Measurements from ENCODE around the gene HRH1.

Gene HRH1

GRCh38 chr3:11195721-11196332, 41.5 kb downstream of the HRH1 start:
- Histone ChIP-seq H3K4me3 (ENCODE audit: low read depth, low read length) (no peak overlapping the region), H3K9ac (no peak overlapping the region), H3K9me3 (ENCODE audit: control insufficient read depth, low read length) (no peaks in the 10 kb centered on the region), H3K4me1 (no peaks in the 10 kb centered on the region), H2AFZ (no peak overlapping the region), H3K27ac (no peak overlapping the region), H3K79me2 (no peaks in the 10 kb centered on the region), H3K27me3 (ENCODE audit: control insufficient read depth, insufficient read depth, low read length) (no peaks in the 10 kb centered on the region), H3K36me3 (ENCODE audit: control insufficient read depth, insufficient read depth, low read length) (no peaks in the 10 kb centered on the region), H3K4me2 (ENCODE audit: low read length) (no peak overlapping the region)
- TF ChIP-seq, protein P1, sequence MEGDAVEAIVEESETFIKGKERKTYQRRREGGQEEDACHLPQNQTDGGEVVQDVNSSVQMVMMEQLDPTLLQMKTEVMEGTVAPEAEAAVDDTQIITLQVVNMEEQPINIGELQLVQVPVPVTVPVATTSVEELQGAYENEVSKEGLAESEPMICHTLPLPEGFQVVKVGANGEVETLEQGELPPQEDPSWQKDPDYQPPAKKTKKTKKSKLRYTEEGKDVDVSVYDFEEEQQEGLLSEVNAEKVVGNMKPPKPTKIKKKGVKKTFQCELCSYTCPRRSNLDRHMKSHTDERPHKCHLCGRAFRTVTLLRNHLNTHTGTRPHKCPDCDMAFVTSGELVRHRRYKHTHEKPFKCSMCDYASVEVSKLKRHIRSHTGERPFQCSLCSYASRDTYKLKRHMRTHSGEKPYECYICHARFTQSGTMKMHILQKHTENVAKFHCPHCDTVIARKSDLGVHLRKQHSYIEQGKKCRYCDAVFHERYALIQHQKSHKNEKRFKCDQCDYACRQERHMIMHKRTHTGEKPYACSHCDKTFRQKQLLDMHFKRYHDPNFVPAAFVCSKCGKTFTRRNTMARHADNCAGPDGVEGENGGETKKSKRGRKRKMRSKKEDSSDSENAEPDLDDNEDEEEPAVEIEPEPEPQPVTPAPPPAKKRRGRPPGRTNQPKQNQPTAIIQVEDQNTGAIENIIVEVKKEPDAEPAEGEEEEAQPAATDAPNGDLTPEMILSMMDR (IDR thresholded peaks at IDR 0.05) = no peak

DNA sequence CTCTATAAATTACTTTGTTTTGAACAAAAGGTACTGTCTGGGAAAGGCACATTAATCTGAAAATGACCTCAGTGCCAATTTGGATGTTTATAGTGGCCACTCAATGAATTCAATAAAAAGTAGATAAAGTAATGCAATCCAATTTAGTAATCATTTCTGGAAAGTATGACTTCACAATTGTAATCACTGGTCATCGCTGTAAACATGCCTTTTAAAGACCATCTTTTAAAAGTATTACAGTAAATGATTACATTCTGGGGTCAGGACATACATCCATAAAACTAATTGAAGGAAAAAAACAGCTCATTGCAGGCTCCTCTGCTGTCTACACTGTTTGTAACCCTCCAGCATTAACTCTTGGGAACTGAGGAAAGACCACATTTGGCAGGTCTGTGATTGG, 43.2 kb downstream of the HRH1 start:
- Histone ChIP-seq H3K4me1 (no peaks in the 10 kb centered on the region), H3K36me3 (ENCODE audit: control insufficient read depth, insufficient read depth, low read length) (no peaks in the 10 kb centered on the region), H3K9ac (no peak overlapping the region), H3K27ac (no peak overlapping the region), H3K4me2 (ENCODE audit: low read length) (no peak overlapping the region), H2AFZ (no peak overlapping the region), H3K27me3 (ENCODE audit: control insufficient read depth, insufficient read depth, low read length) (no peaks in the 10 kb centered on the region), H3K4me3 (ENCODE audit: low read depth, low read length) (no peak overlapping the region), H3K9me3 (ENCODE audit: control insufficient read depth, low read length) (no peaks in the 10 kb centered on the region), H3K79me2 (no peaks in the 10 kb centered on the region)
- TF ChIP-seq, protein P1 (IDR thresholded peaks at IDR 0.05) = no peak

- H2AFZ ChIP-seq = no peak overlapping the region
- no peaks in the 10 kb centered on the region for H3K27me3 ChIP-seq (ENCODE audit: control insufficient read depth, insufficient read depth, low read length)
- H3K4me1 ChIP-seq = no peaks in the 10 kb centered on the region
- H3K79me2 ChIP-seq = no peaks in the 10 kb centered on the region
- TF ChIP-seq, protein P1 (IDR thresholded peaks at IDR 0.05) = no peak
- no peaks in the 10 kb centered on the region for H3K36me3 ChIP-seq (ENCODE audit: control insufficient read depth, insufficient read depth, low read length)
- H3K4me2 ChIP-seq (ENCODE audit: low read length) = no peak overlapping the region
- H3K9ac ChIP-seq = no peak overlapping the region
- no peak overlapping the region for H3K27ac ChIP-seq
- H3K4me3 ChIP-seq (ENCODE audit: low read depth, low read length) = no peak overlapping the region
- no peaks in the 10 kb centered on the region for H3K9me3 ChIP-seq (ENCODE audit: control insufficient read depth, low read length)
These were observed 43.8 kb downstream of the HRH1 start for GRCh38 chr3:11198070-11198469.

DNA sequence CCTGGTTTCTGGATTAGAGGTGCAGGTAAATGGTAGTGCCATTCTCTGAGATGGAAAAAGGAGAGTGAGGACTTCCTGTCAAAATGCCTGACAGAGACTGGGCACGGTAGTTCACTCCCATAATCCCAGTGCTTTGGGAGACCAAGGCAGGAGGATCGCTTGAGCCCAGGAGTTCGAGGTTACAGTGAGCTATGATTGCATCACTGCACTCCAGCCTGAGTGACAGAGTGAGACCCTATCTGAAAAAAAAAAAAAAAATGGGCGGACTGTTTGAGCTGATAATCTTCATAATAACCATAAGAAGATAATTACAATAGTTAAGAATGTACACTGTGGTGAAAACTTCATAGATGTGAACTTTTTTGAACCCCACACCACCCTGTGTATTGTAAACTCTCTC, 44.2 kb downstream of the HRH1 start:
- Histone ChIP-seq H3K36me3 (ENCODE audit: control insufficient read depth, insufficient read depth, low read length) (no peaks in the 10 kb centered on the region), H3K27ac (no peak overlapping the region), H3K9me3 (ENCODE audit: control insufficient read depth, low read length) (no peaks in the 10 kb centered on the region), H3K79me2 (no peaks in the 10 kb centered on the region), H3K4me2 (ENCODE audit: low read length) (no peak overlapping the region), H3K4me3 (ENCODE audit: low read depth, low read length) (no peak overlapping the region), H3K27me3 (ENCODE audit: control insufficient read depth, insufficient read depth, low read length) (no peaks in the 10 kb centered on the region), H3K9ac (no peak overlapping the region), H2AFZ (no peak overlapping the region), H3K4me1 (no peaks in the 10 kb centered on the region)
- TF ChIP-seq, protein P1 (IDR thresholded peaks at IDR 0.05) = no peak

Measured in parathyroid adenoma (tissue), 2 donors.